ENCODE measurements around the gene TRIO. TPM values are rescaled to one million over a fixed set of nuclear protein-coding genes. Genes with fewer than 3 reads are reported as not detected.

The TRIO gene
- total RNA-seq, 1 donor from 2014 or later: 200 TPM

GRCh38 chr5:14156650-14157492 lies 13.7 kb downstream of the TRIO start:
- Mint-ChIP-seq H3K36me3 (ENCODE audit: low read depth) (no peaks in the 10 kb centered on the region), H3K27ac (ENCODE audit: unreplicated experiment) (no peak overlapping the region), H3K9me3 (ENCODE audit: low read depth) (no peaks in the 10 kb centered on the region), H3K4me1 (ENCODE audit: low read depth) (peaks cover 31% of the 10 kb centered on the region), H3K27me3 (ENCODE audit: low read depth) (no peaks in the 10 kb centered on the region), H3K4me3 (ENCODE audit: unreplicated experiment) (no peak overlapping the region)
- no peak for DNase-seq (ENCODE audit: low spot score)
- TF ChIP-seq CTCF (IDR thresholded peaks at IDR 0.05): no peak

- H3K27ac Mint-ChIP-seq (ENCODE audit: unreplicated experiment): no peak overlapping the region
- DNase-seq (ENCODE audit: low spot score): no peak
- no peak overlapping the region for H3K4me3 Mint-ChIP-seq (ENCODE audit: unreplicated experiment)
- H3K9me3 Mint-ChIP-seq (ENCODE audit: low read depth): no peaks in the 10 kb centered on the region
- H3K27me3 Mint-ChIP-seq (ENCODE audit: low read depth): no peaks in the 10 kb centered on the region
- H3K36me3 Mint-ChIP-seq (ENCODE audit: low read depth): no peaks in the 10 kb centered on the region
- peaks cover 33% of the 10 kb centered on the region for H3K4me1 Mint-ChIP-seq (ENCODE audit: low read depth)
- TF ChIP-seq CTCF (IDR thresholded peaks at IDR 0.05): no peak
Observed at GRCh38 chr5:14157493-14157782, 14.3 kb downstream of the TRIO start.

DNA sequence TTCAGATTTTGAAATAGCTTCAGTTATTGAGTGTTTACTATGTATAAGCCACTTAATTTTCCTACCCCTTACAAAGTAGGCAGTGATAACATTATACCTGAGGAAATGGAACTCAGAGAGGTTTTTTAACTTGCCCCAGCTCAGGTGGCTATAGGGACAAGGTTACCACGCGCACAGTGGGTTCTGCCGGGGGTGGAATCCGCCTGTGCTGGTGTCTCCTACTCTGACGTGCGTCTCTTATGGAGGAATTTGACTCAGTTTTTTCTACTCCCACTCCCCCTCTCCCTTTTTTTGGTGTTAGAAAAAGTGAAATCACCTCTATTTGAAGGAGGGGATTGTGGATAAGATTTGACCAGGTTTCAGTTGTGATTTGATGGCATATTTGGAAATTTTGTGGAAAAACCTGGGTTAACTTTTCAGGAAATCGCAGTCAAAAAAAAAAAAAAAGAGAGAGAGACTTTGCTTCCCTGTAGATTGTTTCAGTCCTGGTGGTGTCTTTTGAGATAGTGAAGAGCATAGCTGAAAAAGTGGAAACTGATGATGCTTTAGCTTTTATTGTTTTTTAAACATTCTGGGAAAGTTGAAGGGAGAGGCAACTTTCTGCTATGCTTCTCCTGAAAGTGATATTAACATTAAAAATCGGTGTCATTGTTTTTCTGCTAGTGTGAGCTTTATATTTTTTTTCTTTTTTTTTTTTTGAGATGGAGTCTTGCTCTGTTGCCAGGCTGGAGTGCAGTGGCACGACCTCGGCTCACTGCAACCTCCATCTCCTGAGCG lies 15.9 kb downstream of the TRIO start:
- DNase-seq (ENCODE audit: low spot score): no peak
- H3K4me1 Mint-ChIP-seq (ENCODE audit: low read depth): peaks cover 42% of the 10 kb centered on the region
- H3K9me3 Mint-ChIP-seq (ENCODE audit: low read depth): peaks cover 3% of the 10 kb centered on the region
- no peak overlapping the region for H3K4me3 Mint-ChIP-seq (ENCODE audit: unreplicated experiment)
- no peaks in the 10 kb centered on the region for H3K27me3 Mint-ChIP-seq (ENCODE audit: low read depth)
- no peaks in the 10 kb centered on the region for H3K36me3 Mint-ChIP-seq (ENCODE audit: low read depth)
- TF ChIP-seq CTCF (IDR thresholded peaks at IDR 0.05): no peak
- peak overlapping the region; percentile 84 for H3K27ac Mint-ChIP-seq (ENCODE audit: unreplicated experiment)

- Mint-ChIP-seq H3K36me3 (ENCODE audit: low read depth) (peaks cover 3% of the 10 kb centered on the region), H3K27ac (ENCODE audit: unreplicated experiment) (peak overlapping the region; percentile 5), H3K9me3 (ENCODE audit: low read depth) (peaks cover 10% of the 10 kb centered on the region), H3K4me3 (ENCODE audit: unreplicated experiment) (no peak overlapping the region), H3K4me1 (ENCODE audit: low read depth) (peaks cover 66% of the 10 kb centered on the region), H3K27me3 (ENCODE audit: low read depth) (no peaks in the 10 kb centered on the region)
- no peak for DNase-seq (ENCODE audit: low spot score)
- no peak for TF ChIP-seq CTCF (IDR thresholded peaks at IDR 0.05)
Observed at GRCh38 chr5:14161825-14162556, 18.8 kb downstream of the TRIO start.

Measured in chondrocyte (in vitro differentiated cells).